ENCODE results near the gene TMEM131L.

DNA sequence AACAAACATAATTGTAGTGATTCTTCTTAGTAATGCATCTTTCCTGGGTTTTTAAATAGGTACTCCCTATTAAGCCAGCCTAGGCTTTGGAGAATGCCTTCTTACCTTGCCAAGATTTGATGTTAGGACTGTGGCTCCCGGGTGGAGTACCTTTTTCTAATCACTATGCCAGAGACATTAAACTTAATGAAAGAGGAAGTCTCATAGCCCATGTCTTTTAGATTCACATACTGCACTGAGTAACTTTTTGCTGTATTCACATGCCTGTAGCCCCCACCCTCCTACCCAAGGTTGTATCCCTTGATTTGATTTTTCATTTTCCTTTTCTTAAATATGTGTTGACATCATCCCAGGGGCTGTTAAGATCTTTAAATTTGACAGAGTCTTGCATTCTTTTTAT lies 113.7 kb downstream of the TMEM131L start:
- TF ChIP-seq, protein P1, sequence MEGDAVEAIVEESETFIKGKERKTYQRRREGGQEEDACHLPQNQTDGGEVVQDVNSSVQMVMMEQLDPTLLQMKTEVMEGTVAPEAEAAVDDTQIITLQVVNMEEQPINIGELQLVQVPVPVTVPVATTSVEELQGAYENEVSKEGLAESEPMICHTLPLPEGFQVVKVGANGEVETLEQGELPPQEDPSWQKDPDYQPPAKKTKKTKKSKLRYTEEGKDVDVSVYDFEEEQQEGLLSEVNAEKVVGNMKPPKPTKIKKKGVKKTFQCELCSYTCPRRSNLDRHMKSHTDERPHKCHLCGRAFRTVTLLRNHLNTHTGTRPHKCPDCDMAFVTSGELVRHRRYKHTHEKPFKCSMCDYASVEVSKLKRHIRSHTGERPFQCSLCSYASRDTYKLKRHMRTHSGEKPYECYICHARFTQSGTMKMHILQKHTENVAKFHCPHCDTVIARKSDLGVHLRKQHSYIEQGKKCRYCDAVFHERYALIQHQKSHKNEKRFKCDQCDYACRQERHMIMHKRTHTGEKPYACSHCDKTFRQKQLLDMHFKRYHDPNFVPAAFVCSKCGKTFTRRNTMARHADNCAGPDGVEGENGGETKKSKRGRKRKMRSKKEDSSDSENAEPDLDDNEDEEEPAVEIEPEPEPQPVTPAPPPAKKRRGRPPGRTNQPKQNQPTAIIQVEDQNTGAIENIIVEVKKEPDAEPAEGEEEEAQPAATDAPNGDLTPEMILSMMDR (IDR thresholded peaks at IDR 0.05) = no peak
- TF ChIP-seq POLR2A (IDR thresholded peaks at IDR 0.05) = no peak

Measured in testis (tissue), 2 donors.